ENCODE results near the gene LOXL4.

The LOXL4 gene

GRCh38 chr10:98308669-98309365 is 40.8 kb upstream of the LOXL4 start:
- H3K4me3 ChIP-seq (ENCODE audit: insufficient read depth, low read depth, low read length, poor library complexity, severe bottlenecking): no peak overlapping the region
- H3K36me3 ChIP-seq (ENCODE audit: control insufficient read depth, insufficient read depth, low read length): no peaks in the 10 kb centered on the region
- H3K4me1 ChIP-seq (ENCODE audit: control insufficient read depth, insufficient read depth, low read length, poor library complexity, severe bottlenecking): no peaks in the 10 kb centered on the region
- H3K27ac ChIP-seq (ENCODE audit: insufficient read depth, low read length, poor library complexity, severe bottlenecking): no peak overlapping the region
- H3K27me3 ChIP-seq (replicated peaks; ENCODE audit: control insufficient read depth, insufficient read depth, low read length, poor library complexity, severe bottlenecking): peaks cover 4% of the 10 kb centered on the region
- DNase-seq: no peak
- H3K9me3 ChIP-seq (ENCODE audit: control insufficient read depth, low read length): no peaks in the 10 kb centered on the region

- no peaks in the 10 kb centered on the region for H3K36me3 ChIP-seq (ENCODE audit: control insufficient read depth, insufficient read depth, low read length)
- H3K9me3 ChIP-seq (ENCODE audit: control insufficient read depth, low read length): no peaks in the 10 kb centered on the region
- H3K27me3 ChIP-seq (replicated peaks; ENCODE audit: control insufficient read depth, insufficient read depth, low read length, poor library complexity, severe bottlenecking): peaks cover 4% of the 10 kb centered on the region
- no peak for DNase-seq
- H3K27ac ChIP-seq (ENCODE audit: insufficient read depth, low read length, poor library complexity, severe bottlenecking): no peak overlapping the region
- H3K4me1 ChIP-seq (ENCODE audit: control insufficient read depth, insufficient read depth, low read length, poor library complexity, severe bottlenecking): no peaks in the 10 kb centered on the region
- H3K4me3 ChIP-seq (ENCODE audit: insufficient read depth, low read depth, low read length, poor library complexity, severe bottlenecking): no peak overlapping the region
Observed at GRCh38 chr10:98307916-98308541, 40.0 kb upstream of the LOXL4 start.

- no peak for DNase-seq
- H3K27me3 ChIP-seq (replicated peaks; ENCODE audit: control insufficient read depth, insufficient read depth, low read length, poor library complexity, severe bottlenecking): peaks cover 4% of the 10 kb centered on the region
- no peak overlapping the region for H3K4me3 ChIP-seq (ENCODE audit: insufficient read depth, low read depth, low read length, poor library complexity, severe bottlenecking)
- H3K9me3 ChIP-seq (ENCODE audit: control insufficient read depth, low read length): no peaks in the 10 kb centered on the region
- no peaks in the 10 kb centered on the region for H3K4me1 ChIP-seq (ENCODE audit: control insufficient read depth, insufficient read depth, low read length, poor library complexity, severe bottlenecking)
- H3K36me3 ChIP-seq (ENCODE audit: control insufficient read depth, insufficient read depth, low read length): no peaks in the 10 kb centered on the region
- H3K27ac ChIP-seq (ENCODE audit: insufficient read depth, low read length, poor library complexity, severe bottlenecking): no peak overlapping the region
Observed at GRCh38 chr10:98306501-98306900, 38.5 kb upstream of the LOXL4 start.

GRCh38 chr10:98303569-98303968 is 35.6 kb upstream of the LOXL4 start:
- no peaks in the 10 kb centered on the region for H3K36me3 ChIP-seq (ENCODE audit: control insufficient read depth, insufficient read depth, low read length)
- DNase-seq: no peak
- H3K9me3 ChIP-seq (ENCODE audit: control insufficient read depth, low read length): no peaks in the 10 kb centered on the region
- peaks cover 4% of the 10 kb centered on the region for H3K27me3 ChIP-seq (replicated peaks; ENCODE audit: control insufficient read depth, insufficient read depth, low read length, poor library complexity, severe bottlenecking)
- no peak overlapping the region for H3K4me3 ChIP-seq (ENCODE audit: insufficient read depth, low read depth, low read length, poor library complexity, severe bottlenecking)
- H3K27ac ChIP-seq (ENCODE audit: insufficient read depth, low read length, poor library complexity, severe bottlenecking): no peak overlapping the region
- H3K4me1 ChIP-seq (ENCODE audit: control insufficient read depth, insufficient read depth, low read length, poor library complexity, severe bottlenecking): no peaks in the 10 kb centered on the region

- Histone ChIP-seq H3K27me3 (replicated peaks; ENCODE audit: control insufficient read depth, insufficient read depth, low read length, poor library complexity, severe bottlenecking) (peaks cover 4% of the 10 kb centered on the region), H3K36me3 (ENCODE audit: control insufficient read depth, insufficient read depth, low read length) (no peaks in the 10 kb centered on the region), H3K4me3 (ENCODE audit: insufficient read depth, low read depth, low read length, poor library complexity, severe bottlenecking) (no peak overlapping the region), H3K4me1 (ENCODE audit: control insufficient read depth, insufficient read depth, low read length, poor library complexity, severe bottlenecking) (no peaks in the 10 kb centered on the region), H3K27ac (ENCODE audit: insufficient read depth, low read length, poor library complexity, severe bottlenecking) (no peak overlapping the region), H3K9me3 (ENCODE audit: control insufficient read depth, low read length) (no peaks in the 10 kb centered on the region)
- DNase-seq: no peak
Observed at GRCh38 chr10:98302741-98303365, 34.9 kb upstream of the LOXL4 start.

GRCh38 chr10:98301664-98302319 is 33.8 kb upstream of the LOXL4 start:
- Histone ChIP-seq H3K4me1 (ENCODE audit: control insufficient read depth, insufficient read depth, low read length, poor library complexity, severe bottlenecking) (no peaks in the 10 kb centered on the region), H3K4me3 (ENCODE audit: insufficient read depth, low read depth, low read length, poor library complexity, severe bottlenecking) (no peak overlapping the region), H3K9me3 (ENCODE audit: control insufficient read depth, low read length) (no peaks in the 10 kb centered on the region), H3K36me3 (ENCODE audit: control insufficient read depth, insufficient read depth, low read length) (no peaks in the 10 kb centered on the region), H3K27ac (ENCODE audit: insufficient read depth, low read length, poor library complexity, severe bottlenecking) (no peak overlapping the region), H3K27me3 (replicated peaks; ENCODE audit: control insufficient read depth, insufficient read depth, low read length, poor library complexity, severe bottlenecking) (peaks cover 4% of the 10 kb centered on the region)
- no peak for DNase-seq

GRCh38 chr10:98300526-98301229 is 32.7 kb upstream of the LOXL4 start:
- no peak for DNase-seq
- no peaks in the 10 kb centered on the region for H3K4me1 ChIP-seq (ENCODE audit: control insufficient read depth, insufficient read depth, low read length, poor library complexity, severe bottlenecking)
- no peaks in the 10 kb centered on the region for H3K36me3 ChIP-seq (ENCODE audit: control insufficient read depth, insufficient read depth, low read length)
- no peak overlapping the region for H3K4me3 ChIP-seq (ENCODE audit: insufficient read depth, low read depth, low read length, poor library complexity, severe bottlenecking)
- no peak overlapping the region for H3K27ac ChIP-seq (ENCODE audit: insufficient read depth, low read length, poor library complexity, severe bottlenecking)
- peaks cover 4% of the 10 kb centered on the region for H3K27me3 ChIP-seq (replicated peaks; ENCODE audit: control insufficient read depth, insufficient read depth, low read length, poor library complexity, severe bottlenecking)
- no peaks in the 10 kb centered on the region for H3K9me3 ChIP-seq (ENCODE audit: control insufficient read depth, low read length)

GRCh38 chr10:98299341-98299740 is 31.3 kb upstream of the LOXL4 start:
- H3K9me3 ChIP-seq (ENCODE audit: control insufficient read depth, low read length): no peaks in the 10 kb centered on the region
- no peaks in the 10 kb centered on the region for H3K4me1 ChIP-seq (ENCODE audit: control insufficient read depth, insufficient read depth, low read length, poor library complexity, severe bottlenecking)
- peaks cover 4% of the 10 kb centered on the region for H3K27me3 ChIP-seq (replicated peaks; ENCODE audit: control insufficient read depth, insufficient read depth, low read length, poor library complexity, severe bottlenecking)
- H3K36me3 ChIP-seq (ENCODE audit: control insufficient read depth, insufficient read depth, low read length): no peaks in the 10 kb centered on the region
- no peak overlapping the region for H3K4me3 ChIP-seq (ENCODE audit: insufficient read depth, low read depth, low read length, poor library complexity, severe bottlenecking)
- no peak overlapping the region for H3K27ac ChIP-seq (ENCODE audit: insufficient read depth, low read length, poor library complexity, severe bottlenecking)
- no peak for DNase-seq

- no peak overlapping the region for H3K4me3 ChIP-seq (ENCODE audit: insufficient read depth, low read depth, low read length, poor library complexity, severe bottlenecking)
- DNase-seq: no peak
- no peaks in the 10 kb centered on the region for H3K9me3 ChIP-seq (ENCODE audit: control insufficient read depth, low read length)
- no peaks in the 10 kb centered on the region for H3K4me1 ChIP-seq (ENCODE audit: control insufficient read depth, insufficient read depth, low read length, poor library complexity, severe bottlenecking)
- H3K36me3 ChIP-seq (ENCODE audit: control insufficient read depth, insufficient read depth, low read length): no peaks in the 10 kb centered on the region
- H3K27ac ChIP-seq (ENCODE audit: insufficient read depth, low read length, poor library complexity, severe bottlenecking): no peak overlapping the region
- peaks cover 4% of the 10 kb centered on the region for H3K27me3 ChIP-seq (replicated peaks; ENCODE audit: control insufficient read depth, insufficient read depth, low read length, poor library complexity, severe bottlenecking)
Observed at GRCh38 chr10:98296524-98296923, 28.5 kb upstream of the LOXL4 start.
